GM18909 (cell line): ENCODE measurements around the gene CCER1.
"Not testable (repeated sequence)": the region's sequence is repeated elsewhere in the genome, so short reads cannot be mapped to it uniquely, and the experiment has no call there.

Source experiments
- ATAC-seq: cut with Tn5 transposase; IDR thresholded peaks from one replicate; pipeline ENCODE4 v1.9.1; 2021; ENCODE audit warnings: mild to moderate bottlenecking; ENCODE audit not compliant: unreplicated experiment, poor library complexity

Gene CCER1, protein sequence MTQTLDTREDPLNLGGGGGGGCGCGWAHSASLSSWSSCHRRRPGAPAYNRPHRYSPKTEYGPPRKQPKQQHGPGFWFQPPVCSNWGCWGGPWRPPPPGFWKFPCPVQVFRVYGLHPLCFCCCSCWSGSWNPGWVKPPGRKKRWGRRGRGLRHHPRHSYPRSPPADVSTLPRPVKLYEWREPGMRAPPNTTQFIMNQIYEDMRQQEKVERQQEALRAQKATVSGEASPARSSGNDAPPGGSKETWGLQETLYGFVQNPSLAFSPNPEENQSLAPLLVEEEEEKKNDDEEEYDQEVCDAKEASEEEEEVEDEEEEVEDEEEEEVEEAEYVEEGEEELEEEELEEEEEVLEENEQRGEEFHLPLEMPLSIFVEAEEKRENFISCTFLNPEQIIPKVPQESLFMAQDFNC

GRCh38 chr12:90954921-90955320 is at the start of gene CCER1:
TSS of gene CCER1 (minus strand) at chr12:90955176. CDS start at chr12:90954742, 434 bp downstream.
- no peak for ATAC-seq

DNA sequence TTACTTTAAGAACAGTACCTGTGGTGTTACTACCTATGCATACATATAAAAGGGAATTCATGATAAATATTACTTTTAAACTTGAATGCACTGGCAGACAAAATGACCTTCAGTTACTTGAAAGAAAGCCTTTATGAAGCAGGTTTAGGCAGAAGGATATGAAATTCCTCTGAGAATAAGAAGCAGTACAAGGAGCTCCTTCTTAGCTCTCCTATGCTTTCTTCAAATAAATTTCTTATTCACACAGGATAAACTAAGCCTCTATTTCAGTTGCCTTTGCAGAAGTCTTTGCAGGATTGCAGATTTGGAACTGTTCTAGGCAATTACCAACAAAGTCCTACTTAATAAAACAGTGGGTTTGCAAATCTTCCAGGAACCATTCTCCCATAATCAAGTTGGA is 48.8 kb upstream of the CCER1 start:
- no peak for ATAC-seq

- ATAC-seq: no peak
These were observed 46.3 kb upstream of the CCER1 start for GRCh38 chr12:91001306-91001705.

- no peak for ATAC-seq
These were observed 45.0 kb upstream of the CCER1 start for GRCh38 chr12:90999966-91000365.

DNA sequence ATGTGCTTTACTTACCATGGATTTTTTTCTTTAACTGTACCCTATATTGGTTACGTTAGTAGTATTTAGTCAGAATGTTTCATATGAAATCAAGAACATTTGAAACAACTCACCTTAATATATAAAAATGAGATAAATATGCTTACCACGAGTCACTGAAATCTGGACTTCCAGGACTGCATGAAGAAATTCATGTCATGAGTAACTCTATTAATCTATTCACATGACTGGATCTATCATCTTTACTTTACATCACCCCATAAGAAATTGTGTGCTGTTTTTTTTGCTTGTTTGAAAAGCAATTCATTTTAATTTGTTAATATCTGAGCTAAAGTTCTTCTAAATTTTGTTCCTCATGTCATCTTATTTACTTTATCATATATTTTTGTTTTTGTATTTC is 44.6 kb upstream of the CCER1 start:
- no peak for ATAC-seq

DNA sequence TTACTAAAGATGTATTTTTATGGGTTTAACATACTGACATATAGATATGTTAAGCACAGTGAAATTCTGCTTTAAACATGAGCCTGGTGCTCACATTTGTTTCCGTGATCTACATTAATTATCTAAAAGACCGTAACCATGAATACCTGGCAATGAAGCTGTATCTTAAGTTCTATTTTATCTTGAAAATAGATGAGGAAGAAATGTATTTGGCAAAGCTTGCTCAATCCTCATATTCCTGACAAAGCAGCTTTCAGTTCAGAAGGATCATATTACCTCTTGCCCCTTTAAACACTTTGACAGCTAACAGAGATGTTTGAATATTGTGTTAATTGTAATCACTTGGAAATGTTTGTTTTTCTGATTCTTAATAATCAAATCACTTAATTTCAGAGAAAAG is 40.0 kb upstream of the CCER1 start:
- ATAC-seq: no peak

DNA sequence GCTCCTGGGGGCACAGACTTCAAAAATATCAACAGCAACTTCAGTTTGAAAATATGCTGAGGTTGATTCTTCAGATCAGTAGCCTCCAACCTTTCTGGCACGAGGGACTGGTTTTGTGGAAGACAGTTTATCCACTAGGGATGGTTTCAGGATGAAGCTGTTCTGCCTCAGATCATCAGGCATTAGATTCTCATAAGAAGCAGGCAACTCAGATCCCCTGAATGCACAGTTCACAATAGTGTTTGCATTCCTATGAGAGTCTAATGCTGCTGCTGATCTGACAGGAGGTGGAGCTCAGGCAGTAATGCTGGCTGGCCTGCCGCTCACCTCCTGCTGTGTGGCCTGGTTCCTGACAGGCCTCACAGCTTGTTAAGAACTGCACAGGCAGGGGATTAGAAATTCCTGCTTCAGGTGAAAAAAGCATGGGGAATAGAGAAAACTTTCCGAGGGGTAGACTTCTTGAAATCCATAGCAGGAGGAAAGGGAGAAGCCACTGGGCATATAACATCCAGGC is 37.0 kb upstream of the CCER1 start:
- ATAC-seq: no peak

- no peak for ATAC-seq
These were observed 35.6 kb upstream of the CCER1 start for GRCh38 chr12:90990611-90991010.

- no peak for ATAC-seq
These were observed 34.7 kb upstream of the CCER1 start for GRCh38 chr12:90989686-90990111.

- peak; percentile 63 for ATAC-seq
These were observed 32.5 kb upstream of the CCER1 start for GRCh38 chr12:90987520-90987919.

DNA sequence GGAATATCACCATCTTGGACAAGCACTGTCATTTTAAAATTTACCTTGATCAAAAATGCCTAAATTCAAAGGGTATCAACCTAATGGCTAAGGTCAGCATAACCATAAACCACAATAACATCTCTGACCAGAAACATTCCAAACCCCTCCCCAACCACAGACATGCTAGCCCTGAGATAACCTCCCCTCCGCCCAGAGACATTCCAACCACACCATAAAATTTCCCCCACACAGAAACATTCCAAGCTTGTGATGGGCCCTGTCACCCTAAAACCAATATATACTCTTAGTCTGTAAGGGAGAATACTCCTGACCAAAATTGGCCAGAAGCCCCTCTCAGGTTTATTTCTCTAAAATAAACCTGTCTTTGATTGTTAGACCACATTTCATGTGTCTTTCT is 32.1 kb upstream of the CCER1 start:
- no peak for ATAC-seq

GRCh38 chr12:90985331-90985730 is 30.4 kb upstream of the CCER1 start:
- ATAC-seq: not testable (repeated sequence)

DNA sequence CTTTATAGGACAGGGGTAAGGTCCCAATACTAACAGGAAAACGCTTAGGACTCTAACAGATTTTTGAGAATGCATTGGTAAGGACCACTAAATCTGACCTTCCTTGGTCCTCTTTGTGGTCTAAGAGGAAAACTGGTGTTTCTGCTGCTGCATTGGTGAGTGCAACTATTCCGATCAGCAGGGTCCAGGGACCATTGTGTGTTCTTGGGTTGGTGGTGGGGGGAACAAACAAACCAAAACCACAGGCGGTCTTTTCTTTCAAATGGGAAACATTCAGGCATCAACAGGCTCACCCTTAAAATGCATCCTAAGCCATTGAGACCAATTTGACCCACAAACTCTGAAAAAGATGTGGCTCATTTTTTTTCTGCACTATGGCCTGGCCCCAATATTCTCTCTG is 29.1 kb upstream of the CCER1 start:
- no peak for ATAC-seq

GRCh38 chr12:90982170-90982569 is 27.2 kb upstream of the CCER1 start:
- no peak for ATAC-seq

- no peak for ATAC-seq
These were observed 25.0 kb upstream of the CCER1 start for GRCh38 chr12:90979951-90980350.

DNA sequence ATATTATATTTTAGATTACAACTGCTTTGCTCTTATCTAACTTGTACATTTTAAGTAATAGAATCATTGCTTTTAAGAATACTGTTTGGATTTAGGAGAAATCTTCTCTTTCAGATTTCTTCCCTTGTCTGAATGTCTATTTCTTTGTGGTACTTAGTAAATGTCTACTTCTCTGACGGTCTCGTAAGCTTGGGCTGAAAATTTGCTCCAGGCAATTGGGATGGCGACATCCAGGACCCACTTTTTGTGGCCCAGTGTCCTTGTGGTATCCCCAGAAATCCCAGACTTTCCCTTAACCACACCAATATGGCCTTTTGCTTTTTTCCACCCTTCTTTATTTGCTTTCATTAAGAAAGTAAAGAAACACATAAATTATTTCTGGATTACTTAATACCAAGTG is 24.0 kb upstream of the CCER1 start:
- ATAC-seq: no peak

DNA sequence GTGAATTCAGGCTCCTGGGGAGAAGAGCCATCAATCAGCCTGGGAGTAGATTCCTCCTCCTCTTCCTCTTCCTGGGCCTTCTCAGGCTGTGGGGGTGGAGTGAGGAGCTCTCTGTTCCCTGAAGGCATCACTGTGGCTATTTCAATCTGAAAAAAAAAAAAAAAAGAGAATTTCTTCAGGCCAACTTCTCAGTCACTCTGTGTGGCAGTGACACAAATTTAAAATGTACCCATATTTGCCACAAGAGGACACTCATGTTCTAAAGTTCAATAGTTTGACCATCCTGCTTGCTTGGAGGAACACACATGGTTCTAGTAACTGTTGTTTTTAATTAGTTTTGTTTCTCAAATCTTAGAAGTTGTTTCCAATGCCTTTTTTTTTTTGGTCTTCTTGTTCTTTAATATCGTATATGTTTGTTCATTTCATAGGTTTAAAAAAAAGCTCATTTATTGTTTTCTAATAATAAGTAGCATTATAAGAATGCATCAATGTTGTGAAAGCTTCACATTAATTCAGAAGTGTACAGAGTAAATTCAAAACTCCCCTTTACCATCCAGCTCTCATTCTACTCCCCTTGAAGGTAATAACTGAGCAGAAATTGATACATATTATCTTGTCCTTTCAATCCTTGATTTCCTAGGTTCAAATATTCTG is 23.3 kb upstream of the CCER1 start:
- ATAC-seq: peak; percentile 89

DNA sequence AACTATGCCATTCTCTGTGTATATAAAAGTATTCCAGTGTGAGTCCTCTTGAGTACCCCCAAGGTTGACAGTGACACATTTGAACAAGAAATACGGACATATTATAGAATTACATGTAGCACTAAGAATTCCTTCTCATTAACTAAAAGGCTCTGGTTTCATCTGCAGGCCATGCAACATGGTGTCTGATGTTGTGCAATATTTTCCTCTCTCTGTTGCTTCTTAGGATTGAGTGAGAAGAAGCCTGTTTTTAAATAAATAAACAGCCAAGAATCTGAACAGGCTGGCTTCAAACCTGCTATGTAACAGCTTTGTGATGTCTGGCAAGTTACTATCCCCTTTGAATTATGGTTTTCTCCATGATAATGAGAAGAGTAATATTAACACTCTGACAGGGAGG is 22.2 kb upstream of the CCER1 start:
- no peak for ATAC-seq

- ATAC-seq: no peak
These were observed 19.3 kb upstream of the CCER1 start for GRCh38 chr12:90974286-90974685.

GRCh38 chr12:90972226-90972625 is 17.2 kb upstream of the CCER1 start:
- ATAC-seq: no peak

DNA sequence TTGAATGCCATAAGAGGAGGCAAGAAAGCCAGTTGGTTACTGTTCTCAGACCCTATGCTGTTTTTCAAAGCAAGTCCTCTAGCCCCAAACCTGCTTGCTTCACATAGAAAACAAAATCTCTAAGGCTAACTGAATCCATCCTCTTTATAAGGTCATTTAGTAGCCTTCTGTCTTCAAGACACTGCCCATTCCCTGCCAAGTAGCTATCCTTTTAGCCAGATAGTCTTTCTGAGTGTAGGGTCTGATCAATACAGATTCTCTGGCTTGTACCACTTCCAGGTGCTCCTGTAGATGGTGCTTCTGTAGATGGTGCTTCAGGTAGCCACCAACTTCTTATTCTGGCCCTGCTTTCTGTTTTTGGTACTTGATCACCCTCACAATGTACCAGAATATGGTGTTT is 15.9 kb upstream of the CCER1 start:
- no peak for ATAC-seq

DNA sequence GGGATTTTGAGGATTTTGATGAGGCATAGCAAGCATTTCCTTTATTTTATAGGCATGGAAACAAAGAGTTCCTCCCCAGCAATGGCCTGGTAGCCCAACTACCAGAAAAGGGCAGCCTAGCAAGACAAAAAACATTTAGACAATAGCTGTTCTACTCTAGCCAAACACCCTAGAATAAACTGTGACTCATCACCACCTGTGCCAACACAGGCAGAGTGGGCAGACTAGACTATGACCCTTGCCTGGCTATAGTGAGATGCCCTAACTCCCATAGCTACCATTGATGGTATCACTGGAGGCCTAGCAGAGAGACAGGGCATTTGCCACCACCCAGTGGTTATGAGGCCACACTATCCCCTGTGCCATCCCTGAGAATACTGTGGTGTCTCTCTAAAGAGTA is 15.5 kb upstream of the CCER1 start:
- no peak for ATAC-seq
